Ovary (tissue), 3 donors: ENCODE results near the gene LARP4.

Source experiments
- EP300 ChIP-seq: sonication (generic); formaldehyde crosslinking; IDR thresholded peaks from one replicate; pipeline ENCODE4 v1.6.1; 2017; ENCODE audit warnings: antibody characterized with exemption
- POLR2A ChIP-seq: fragments of 450-650 bp; IDR thresholded peaks from one replicate; pipeline ENCODE4 v1.6.1; 2017; ENCODE audit warnings: antibody characterized with exemption, mild to moderate bottlenecking, moderate library complexity
- TF ChIP-seq, protein P1 (sequence below), 3 donors: fragments of 450-650 bp in 2 of 3; fragments of 200-600 bp in 1 of 3; IDR thresholded peaks; one replicate each; pipeline versions ENCODE4 v1.5.1 to v1.8.0; 2016 to 2022; ENCODE audit warnings: antibody characterized with exemption in 3 of 3, mild to moderate bottlenecking in 1 of 3
- donor health status: DM: no; HTN: no; CAD: no.

DNA sequence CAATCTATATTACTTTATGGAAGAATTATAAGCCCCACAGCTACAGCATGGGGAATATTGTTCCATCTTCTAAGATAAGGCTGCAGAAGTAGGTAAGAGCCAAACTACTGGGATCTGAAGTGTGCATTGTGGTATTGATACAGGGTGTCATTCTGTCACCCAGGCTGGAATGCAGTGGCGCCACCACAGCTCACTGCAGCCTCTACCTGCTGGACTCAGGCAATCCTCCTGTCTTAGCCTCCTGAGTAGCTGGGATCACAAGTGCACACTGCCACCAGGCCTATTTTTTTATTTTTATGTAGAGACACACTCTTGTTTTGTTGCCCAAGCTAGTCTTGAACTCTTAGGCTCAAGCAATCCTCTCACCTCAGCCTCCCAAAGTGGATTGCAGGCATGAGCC, 82.8 kb downstream of the LARP4 start:
- TF ChIP-seq, protein P1, sequence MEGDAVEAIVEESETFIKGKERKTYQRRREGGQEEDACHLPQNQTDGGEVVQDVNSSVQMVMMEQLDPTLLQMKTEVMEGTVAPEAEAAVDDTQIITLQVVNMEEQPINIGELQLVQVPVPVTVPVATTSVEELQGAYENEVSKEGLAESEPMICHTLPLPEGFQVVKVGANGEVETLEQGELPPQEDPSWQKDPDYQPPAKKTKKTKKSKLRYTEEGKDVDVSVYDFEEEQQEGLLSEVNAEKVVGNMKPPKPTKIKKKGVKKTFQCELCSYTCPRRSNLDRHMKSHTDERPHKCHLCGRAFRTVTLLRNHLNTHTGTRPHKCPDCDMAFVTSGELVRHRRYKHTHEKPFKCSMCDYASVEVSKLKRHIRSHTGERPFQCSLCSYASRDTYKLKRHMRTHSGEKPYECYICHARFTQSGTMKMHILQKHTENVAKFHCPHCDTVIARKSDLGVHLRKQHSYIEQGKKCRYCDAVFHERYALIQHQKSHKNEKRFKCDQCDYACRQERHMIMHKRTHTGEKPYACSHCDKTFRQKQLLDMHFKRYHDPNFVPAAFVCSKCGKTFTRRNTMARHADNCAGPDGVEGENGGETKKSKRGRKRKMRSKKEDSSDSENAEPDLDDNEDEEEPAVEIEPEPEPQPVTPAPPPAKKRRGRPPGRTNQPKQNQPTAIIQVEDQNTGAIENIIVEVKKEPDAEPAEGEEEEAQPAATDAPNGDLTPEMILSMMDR (IDR thresholded peaks at IDR 0.05), result no peak
- TF ChIP-seq POLR2A (no peak), EP300 (no peak)
